GM21390 (cell line): ENCODE data around the gene KRTAP12-2.
"Not testable (repeated sequence)": the region's sequence is repeated elsewhere in the genome, so short reads cannot be mapped to it uniquely, and the experiment has no call there.

Source experiments
- ATAC-seq: cut with Tn5 transposase; IDR thresholded peaks from one replicate; pipeline ENCODE4 v1.9.1; 2021; ENCODE audit not compliant: unreplicated experiment

The KRTAP12-2 gene

DNA sequence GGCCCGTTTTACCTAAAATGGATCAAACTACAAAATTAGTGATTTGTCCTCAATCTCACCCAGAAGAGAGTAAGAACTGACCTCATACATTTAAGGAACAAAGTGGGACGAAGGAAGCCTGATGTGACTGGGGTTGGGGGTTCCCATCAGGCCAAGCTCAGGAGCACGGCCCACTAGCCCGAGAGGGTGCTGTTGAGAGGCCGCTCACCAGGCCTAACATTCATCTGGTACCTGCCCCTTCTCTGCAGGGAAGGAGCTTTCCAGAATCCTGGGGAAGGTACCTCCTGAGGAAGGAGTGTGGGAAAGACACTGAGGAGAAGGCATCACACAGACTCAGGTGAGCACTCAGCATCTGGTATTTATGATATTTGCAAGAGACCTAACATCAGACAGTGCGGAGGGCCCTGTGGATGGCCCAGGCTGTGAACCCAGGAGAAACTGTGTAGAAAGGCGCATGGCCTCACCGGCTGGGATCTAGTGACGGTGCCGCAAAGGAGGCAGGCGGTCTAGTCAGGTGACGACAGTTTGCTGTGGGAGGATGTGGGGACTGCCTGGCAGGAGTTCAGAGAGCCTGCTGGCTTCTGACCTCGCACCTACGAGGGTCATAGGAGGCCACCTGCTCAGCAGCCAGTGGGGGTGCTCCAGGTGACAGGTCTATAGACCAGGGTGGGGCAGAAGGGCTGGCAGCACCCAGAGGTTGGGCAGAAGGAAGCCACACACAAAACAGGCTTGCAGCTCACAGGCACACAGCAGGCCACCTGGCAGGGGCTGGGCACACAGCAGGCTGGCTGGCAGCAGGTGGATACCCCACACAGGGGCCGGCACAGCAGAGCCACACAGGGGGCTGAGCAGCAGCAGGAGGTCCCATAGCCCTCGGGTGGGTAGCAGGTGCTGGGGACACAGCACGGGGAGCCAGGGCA is 12.8 kb downstream of the KRTAP12-2 start:
- no peak for ATAC-seq

DNA sequence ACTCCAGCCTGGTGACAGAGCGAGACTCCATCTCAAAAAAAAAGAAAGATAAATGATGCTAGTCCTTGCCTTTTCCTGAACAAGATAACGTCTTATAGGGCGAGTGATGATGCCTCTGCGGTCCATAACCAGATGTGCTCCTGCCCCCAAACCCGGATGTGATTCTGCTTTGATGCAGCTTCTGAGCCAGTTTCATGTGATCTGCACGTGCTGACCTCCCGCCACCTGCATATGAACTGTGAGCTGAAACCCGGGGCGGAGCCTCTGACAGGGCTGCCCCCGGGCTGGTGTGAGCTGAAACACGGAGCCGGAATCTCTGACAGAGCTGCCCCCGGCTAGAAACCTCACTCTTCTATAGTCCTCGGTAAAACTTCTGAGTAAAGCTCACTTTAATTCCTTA is 13.6 kb downstream of the KRTAP12-2 start:
- ATAC-seq, result no peak

DNA sequence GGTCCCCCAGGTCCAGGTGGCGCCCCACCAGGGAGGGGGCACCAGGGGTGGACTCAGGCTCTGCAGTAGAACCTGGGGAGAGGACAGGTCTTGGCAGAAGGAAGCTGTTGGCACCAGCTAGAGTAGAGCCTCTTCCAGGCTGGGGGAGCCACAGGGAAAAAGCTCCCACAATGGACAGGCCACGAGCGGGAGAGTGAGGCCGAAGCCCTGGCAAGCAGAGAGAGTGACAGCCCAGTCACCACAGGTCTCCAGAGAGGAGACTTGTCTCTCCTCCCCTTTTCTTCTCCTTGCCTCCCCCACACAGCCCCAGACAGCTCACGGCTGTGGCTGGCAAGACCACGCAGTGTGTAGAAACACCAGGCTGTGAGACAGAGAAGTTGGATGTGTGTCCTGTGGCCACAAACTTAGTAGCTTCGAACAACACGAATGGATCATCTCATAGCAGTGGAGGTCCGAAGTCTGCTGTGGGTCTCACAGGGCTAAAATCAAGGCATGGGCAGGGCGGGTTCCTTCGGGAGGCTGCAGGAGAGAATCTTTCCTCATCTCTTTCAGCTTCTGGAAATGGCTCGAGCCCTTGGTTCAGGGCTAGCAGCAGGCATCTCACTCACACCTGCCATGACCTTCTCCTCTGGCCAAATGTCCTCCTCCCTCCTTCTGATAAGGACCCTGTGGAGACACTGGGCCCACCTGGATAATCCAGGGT is 15.6 kb downstream of the KRTAP12-2 start:
- ATAC-seq, result no peak

DNA sequence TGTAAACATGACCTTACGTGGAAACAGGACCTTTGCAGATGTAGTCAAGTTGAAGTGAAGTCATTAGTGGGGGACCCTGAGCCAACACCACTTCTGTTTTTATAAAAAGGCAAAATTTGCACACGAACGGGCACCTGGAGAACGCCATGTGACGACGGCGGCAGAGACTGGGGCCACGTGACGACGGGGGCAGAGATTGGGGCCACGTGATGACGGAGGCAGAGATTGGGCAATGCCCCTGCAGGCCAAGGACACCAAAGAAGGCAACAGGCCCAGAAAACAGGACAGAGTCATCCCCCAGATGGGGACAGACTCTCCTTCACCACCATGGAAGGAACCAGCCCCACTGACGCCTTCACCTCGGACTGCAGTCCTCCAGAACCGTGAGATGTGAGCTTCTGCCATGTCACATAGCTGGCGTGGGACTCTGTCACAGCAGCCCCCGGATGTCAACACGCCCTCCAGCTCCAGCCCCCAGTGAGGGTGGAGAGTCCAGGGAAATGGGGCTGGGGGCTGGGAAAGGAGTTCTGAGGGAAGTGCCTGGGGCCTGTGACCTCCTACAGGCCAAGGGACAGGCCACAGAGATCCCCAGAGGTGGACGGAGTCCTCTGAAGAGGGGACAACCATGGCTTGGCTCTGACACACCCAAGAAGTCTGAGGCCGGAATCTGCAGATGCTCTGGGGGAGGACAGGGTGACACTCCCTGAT is 16.3 kb downstream of the KRTAP12-2 start:
- no peak for ATAC-seq

DNA sequence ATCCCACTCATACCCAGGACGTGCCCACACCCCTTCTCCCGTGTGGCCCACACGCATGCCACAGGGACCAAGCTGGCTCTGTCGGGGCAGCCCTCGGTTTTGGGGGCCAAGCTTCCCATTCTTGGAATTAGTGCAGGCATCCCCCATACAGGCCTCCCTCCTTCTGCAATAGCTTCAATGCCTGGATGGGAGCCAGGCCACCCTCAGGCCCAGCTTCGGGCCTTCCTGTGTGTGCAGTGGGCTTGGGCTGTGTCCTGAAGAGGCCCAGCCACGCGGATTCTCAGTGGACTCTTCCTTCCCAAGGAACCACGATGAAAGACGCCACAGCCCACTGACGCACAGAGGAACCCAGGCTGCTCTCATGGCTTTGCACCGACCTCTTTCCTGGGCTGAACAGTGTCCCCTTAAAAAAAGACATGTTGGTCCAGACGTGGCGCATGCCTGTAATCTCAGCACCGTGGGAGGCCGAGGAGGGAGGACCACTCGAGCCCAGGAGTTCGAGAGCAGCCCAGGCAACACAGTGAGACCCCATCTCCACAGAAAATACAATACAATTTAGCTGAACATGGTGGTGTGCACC is 17.1 kb downstream of the KRTAP12-2 start:
- ATAC-seq, result no peak

DNA sequence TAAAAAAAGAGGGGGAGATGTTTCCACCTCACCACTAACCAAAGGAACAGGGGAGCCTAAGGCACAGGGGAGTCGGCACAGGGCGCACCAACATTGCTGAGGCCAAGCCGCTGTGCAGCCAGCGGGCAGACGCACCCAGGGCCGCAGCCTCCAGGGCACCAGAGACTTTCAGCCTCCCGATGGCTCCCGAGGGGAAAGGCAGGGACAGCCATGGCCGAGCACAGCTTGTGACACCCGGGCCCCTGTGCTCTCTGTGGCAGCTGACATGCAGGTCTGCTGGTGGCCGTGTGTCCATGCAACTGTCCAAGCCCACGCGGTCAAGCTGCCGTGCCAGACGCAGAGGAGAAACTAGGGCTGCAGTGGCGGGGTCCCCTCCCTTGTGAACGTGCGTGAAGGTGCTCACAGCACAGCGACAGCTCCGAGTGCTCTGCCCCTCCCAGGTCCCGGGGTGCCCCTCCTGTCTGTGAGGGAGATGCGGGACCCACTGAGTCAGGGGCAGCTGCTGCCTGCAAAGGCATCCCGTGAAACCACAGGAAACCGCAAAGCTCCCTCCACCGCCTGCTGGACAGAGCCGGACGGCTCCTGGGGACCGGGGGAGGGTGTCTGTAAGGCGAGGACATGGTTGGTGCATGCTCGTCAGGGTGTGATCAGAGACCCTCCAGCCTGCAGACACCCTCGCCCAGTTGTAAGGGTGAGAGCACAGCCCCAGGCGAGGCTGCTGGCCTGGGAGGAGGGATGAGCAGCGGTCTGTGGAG is 18.0 kb downstream of the KRTAP12-2 start:
- ATAC-seq, result no peak

DNA sequence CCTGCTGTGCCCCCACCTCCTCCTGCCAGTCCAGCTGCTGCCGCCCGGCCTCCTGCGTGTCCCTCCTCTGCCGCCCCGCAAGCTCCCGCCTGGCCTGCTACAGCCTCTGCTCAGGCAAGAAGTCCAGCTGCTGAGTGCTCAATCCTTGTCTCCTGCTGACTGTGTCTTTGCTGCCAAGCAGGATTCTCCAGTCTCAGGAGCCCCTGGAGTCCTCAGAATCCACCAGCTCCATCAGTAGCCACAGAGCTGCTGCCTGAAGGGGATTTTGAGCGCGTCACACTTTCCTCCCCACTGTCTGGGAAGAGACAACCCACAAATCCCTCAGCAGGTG is 19.5 kb downstream of the KRTAP12-2 start:
- ATAC-seq, result no peak

DNA sequence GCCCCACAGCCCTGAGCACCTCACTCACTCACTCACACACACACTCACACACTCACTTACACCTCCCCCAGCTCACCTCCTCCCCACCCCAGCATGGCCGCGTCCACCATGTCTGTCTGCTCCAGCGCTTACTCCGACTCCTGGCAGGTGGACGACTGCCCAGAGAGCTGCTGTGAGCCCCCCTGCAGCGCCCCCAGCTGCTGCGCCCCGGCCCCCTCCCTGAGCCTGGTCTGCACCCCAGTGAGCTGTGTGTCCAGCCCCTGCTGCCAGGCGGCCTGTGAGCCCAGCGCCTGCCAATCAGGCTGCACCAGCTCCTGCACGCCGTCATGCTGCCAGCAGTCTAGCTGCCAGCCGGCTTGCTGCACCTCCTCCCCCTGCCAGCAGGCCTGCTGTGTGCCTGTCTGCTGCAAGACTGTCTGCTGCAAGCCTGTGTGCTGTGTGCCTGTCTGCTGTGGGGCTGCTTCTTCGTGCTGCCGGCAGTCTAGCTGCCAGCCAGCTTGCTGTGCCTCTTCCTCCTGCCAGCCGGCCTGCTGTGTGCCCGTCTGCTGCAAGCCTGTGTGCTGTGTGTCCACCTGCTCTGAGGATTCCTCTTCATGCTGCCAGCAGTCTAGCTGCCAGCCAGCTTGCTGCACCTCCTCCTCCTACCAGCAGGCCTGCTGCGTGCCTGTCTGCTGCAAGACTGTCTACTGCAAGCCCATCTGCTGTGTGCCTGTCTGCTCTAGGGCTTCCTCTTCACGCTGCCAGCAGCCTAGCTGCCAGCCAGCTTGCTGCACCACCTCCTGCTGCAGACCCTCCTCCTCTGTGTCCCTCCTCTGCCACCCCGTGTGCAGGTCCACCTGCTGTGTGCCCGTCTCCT is 20.1 kb downstream of the KRTAP12-2 start, which contains the start of gene KRTAP10-11:
KRTAP10-11 (plus strand) TSS at position 49 of the 856 bp plus-strand sequence; CDS start at position 94, 45 bp downstream.
- not testable (repeated sequence) for ATAC-seq

DNA sequence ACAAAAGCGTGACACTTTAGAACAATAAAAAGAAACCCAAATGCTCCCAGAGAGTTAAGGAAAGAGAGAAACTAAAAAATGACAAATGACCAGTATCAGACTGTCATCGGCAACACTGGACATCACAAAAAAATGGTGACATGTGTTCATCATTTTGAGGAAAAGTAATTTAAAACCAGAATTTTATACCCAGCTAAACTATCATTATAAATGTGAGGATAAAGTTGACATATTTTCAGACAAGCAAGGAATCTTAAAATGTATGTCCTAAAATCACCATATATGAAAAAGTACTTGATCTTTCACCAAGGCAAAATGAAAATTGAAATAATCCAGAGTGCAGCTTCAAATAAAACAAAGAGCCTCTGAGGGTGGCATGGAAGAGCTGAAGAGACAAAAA is 21.8 kb downstream of the KRTAP12-2 start:
- no peak for ATAC-seq

DNA sequence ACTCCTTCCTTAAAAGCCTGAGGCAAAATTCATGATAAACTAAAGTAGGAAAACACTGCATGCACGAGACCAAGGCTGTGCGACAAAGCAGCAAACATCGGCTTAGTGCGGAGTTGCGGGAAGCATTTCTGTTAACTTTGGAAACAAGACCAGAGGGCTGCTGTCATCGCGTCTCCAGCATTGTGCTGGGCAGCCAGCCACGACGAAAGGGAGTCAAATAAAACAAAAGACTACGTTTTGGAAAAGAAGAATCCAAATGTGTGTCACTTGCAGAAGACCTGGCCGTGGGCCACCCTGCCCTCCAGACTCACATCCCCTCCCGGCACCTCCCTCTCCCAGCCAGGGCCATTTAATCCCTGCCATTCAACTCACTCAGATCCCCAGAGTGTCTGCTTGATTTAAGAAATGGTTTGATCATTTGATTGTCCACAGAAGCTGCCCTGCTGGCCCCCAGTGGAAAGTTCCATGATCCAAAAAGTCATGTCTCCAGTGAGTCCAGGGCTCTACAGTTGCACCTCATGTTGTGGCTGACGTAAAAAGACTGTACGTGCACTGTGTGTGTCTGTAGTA is 22.9 kb downstream of the KRTAP12-2 start:
- ATAC-seq, result no peak

DNA sequence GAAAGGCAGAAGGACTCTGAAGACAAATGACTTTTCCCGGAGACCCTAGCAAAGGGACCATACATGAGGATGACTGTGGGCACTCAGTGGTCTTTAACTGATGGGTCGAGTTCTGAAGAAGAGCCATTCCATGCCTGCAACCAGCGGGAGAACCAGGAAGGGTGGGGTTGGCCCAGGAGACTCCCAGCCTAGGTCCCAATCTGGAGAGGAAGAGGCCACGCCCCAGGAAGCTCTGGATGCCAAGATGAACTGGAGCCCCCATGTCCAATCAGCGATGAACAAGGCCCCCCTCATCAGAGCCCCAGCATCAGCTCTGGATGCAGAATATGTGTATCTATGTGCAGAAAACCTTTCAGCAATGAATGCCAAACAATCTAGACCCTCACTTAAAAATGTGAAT is 26.0 kb downstream of the KRTAP12-2 start:
- no peak for ATAC-seq

DNA sequence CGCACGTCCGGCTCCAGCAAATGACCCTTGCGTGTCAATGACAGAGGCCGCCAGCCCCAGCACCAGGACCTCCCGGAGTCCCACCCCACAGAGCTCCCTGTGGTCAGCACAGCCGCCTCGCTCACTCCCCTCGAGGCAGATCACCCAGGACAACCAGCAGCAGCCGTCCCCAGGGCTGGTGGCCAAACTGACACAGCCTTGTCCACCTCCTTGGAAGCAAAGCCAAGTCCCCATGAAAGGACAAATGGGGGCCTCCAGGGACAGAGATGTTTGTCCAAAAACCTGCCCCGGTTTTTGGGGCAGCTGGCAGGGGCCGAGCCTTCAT is 27.4 kb downstream of the KRTAP12-2 start:
- ATAC-seq, result no peak

DNA sequence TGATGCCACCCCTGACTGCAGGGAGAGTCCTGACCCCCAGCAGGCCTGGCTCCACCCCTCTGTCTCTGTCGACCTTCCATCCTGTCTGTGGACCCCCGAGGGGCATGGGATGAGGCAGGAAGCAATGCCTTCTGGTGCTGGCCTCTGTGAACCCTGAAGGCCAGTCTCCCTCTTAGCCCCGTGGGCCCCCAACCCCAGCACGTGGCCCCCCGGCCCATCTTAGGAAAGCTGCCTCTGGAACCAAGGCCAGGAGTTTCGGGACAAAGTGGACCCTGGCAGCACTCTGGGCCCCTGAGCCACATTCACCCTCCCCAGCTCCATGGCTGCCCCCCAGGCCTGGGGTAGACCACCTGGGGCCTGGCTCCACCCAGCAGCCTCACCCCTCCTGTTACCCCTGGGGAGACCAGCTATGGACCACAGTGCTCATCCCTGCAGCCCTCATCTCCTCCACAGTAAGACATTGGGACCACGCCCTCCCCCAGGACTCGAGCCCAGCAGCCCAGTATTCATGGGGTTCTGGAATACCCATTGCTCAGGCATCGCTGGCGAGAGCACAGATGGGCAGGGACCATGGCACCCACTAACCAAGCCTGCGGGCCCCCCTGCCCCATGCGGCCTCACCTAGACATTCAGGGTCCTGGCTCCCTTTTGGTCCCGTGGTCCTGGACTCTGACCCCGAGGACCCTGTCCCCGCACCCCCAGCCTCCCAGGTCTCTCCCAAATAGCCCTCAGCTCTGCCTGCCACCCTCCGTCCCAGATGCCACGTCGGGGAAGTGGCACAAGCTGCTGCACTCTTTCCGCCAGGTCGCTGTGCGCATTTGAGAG is 28.0 kb downstream of the KRTAP12-2 start:
- not testable (repeated sequence) for ATAC-seq

DNA sequence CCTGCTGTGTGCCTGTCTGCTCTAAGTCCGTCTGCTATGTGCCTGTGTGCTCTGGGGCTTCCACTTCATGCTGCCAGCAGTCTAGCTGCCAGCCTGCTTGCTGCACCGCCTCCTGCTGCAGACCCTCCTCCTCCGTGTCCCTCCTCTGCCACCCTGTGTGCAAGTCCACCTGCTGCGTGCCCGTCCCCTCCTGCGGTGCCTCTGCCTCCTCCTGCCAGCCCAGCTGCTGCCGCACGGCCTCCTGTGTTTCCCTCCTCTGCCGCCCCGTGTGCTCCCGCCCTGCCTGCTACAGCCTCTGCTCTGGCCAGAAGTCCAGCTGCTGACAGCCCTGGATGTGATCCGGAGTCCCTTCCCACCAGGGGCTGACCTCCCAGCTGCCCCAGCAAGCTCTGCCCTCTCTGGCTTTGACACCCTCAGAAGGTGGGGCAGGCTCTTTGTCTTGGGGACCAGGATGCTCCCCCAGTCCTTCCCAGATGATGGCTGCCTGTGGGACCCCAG is 28.8 kb downstream of the KRTAP12-2 start:
- ATAC-seq, result not testable (repeated sequence)

DNA sequence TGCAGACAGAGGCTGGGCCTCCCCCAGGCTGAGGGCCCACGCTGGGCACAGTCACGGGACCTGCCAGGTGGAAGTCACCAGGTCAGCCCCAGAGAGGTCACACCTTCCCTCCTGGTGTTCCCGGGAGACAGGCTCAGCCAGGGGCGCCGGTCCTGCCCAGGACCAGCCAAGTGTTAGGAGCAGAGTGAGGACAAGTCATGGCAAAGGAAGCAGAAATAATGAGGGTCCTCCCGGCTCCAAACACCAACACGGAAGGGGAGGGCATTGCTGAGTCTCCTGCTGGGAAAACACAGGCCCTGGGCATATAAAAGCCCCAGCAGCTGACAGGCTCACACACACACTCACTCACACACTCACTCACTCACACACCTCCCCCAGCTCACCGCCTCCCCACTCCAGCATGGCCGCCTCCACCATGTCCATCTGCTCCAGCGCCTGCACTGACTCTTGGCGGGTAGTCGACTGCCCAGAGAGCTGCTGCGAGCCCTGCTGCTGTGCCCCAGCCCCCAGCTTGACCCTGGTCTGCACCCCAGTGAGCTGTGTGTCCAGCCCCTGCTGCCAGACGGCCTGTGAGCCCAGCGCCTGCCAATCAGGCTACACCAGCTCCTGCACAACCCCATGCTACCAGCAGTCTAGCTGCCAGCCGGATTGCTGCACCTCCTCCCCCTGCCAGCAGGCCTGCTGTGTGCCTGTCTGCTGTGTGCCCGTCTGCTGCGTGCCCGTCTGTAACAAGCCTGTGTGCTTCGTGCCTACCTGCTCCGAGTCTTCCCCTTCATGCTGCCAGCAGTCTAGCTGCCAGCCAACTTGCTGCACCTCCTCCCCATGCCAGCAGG is 29.5 kb downstream of the KRTAP12-2 start, which contains the start of gene KRTAP10-10:
KRTAP10-10 (plus strand) TSS at position 339 of the 833 bp plus-strand sequence; CDS start at position 401, 62 bp downstream.
- no peak for ATAC-seq

DNA sequence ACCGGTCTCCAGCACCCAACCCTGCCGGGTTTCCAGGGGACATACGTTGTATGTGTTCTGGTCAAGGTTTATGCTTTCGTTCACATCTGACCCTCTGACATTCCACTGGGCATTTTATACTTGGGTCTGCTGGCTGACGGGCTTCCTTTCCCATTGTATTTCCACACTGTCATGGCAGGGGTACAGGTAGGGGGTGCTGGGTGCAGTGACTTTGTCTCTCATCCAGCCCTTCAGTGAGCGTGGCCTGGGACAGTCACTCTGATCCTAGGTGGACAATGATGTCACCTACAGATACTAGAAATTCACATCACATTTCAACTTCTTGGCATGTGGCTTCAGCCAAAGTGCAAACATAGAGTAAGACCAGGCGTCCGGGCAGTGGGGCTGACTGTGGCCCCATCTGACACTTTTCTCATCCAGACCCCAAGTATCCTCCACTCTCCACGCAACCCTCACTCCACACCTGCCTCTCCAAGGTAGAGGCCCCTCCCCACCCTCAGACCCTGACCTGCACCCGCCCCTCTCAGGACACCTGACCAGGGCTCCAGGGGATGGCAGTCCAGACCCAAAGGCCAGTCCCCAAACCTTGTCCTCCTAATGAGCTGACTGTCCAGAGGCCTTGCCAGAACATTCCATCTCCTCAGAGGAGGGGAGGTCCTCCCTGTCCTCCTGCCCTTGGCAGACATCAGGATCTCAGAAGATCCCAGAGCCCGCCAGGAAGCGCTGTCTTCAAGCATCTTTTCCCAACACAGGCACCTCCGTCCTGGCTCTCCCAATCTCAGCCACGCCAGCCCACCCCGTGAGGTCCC is 30.3 kb downstream of the KRTAP12-2 start:
- no peak for ATAC-seq
